Measurements from ENCODE around the gene LMBRD1. TPM values are rescaled to one million over a fixed set of nuclear protein-coding genes. Genes with fewer than 3 reads are reported as not detected.

The LMBRD1 gene
- total and polyA plus RNA-seq, 12 donors: 35.6 to 63.8 (median 46.5) TPM

DNA sequence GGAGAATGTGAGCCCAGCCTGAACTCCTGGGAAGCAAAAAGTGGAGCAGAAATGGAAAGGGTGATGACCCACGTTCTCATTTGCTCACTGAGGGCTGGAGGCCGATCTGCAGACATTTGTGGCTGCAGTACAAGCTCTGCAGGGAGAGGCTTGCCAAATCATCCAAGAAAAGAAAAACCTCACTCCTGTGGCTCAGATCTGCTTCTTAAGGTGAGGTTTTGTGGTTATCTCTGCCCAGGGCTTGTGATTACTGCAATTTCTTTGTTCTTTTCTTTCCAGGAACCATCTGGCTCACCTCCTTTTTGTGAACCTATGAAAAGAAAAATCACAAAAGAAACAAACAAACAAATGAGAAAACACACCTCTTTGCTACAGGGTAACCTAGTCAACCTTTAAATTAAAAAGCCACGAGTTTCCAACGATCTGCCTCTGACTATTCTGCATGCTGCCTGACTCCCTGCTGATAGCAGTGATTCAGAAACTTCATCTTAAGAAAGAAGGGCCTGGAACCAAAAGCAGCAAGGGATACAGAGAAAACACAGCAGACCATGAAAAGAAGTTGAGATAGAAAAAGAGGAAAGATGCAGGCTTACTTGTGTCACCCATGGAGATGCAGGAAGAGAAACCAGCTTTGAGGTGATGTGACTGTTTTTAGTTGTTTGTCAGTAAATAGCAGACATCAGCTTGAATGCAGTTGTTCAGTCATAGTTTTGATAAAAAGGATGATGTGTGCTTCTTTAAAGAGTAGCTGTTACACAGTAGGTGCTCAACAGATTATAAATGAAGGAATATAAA, 165.1 kb downstream of the LMBRD1 start:
- Histone ChIP-seq H3K27ac (no peak overlapping the region), H3K36me3 (no peaks in the 10 kb centered on the region), H3K4me3 (no peak overlapping the region), H3K4me1 (no peaks in the 10 kb centered on the region), H3K9me3 (peaks cover 0 to 12% (median 0%) of the 10 kb centered on the region in 11 donors), H3K27me3 (no peaks in the 10 kb centered on the region)
- ATAC-seq (no peak), DNase-seq (no peak)
- TF ChIP-seq, protein P1, sequence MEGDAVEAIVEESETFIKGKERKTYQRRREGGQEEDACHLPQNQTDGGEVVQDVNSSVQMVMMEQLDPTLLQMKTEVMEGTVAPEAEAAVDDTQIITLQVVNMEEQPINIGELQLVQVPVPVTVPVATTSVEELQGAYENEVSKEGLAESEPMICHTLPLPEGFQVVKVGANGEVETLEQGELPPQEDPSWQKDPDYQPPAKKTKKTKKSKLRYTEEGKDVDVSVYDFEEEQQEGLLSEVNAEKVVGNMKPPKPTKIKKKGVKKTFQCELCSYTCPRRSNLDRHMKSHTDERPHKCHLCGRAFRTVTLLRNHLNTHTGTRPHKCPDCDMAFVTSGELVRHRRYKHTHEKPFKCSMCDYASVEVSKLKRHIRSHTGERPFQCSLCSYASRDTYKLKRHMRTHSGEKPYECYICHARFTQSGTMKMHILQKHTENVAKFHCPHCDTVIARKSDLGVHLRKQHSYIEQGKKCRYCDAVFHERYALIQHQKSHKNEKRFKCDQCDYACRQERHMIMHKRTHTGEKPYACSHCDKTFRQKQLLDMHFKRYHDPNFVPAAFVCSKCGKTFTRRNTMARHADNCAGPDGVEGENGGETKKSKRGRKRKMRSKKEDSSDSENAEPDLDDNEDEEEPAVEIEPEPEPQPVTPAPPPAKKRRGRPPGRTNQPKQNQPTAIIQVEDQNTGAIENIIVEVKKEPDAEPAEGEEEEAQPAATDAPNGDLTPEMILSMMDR (IDR thresholded peaks at IDR 0.05): no peak
- intact Hi-C loops (cut with DNase I): no loop called here
- 42 to 43% methylated on average over 4 of the region's 4 CpGs for WGBS, 2 donors

DNA sequence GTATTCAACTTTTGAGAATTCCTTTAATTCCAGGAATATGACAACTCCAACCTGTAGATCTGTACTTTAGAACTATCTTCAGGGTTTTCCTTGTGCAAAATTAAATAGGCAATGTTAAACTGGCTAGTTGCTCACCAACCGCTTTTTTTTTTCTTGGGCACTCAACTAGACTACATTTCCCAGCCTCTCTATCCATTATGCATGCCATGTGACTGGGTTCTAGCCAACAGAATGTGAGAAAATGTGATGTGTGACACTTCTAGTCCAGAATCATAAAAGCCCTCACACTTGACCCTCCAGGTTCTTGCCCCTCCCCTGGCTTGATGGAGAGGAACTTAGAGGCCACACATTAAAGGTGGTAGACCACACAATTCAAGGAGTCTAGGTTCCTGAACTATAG, 166.0 kb downstream of the LMBRD1 start:
- TF ChIP-seq, protein P1 (IDR thresholded peaks at IDR 0.05): no peak
- 86 to 93% methylated on average over 1 of the region's 1 CpG for WGBS, 2 donors
- ATAC-seq (no peak), DNase-seq (no peak)
- H3K9me3 ChIP-seq: peaks cover 0 to 12% (median 0%) of the 10 kb centered on the region in 11 donors
- H3K4me1 ChIP-seq: no peaks in the 10 kb centered on the region
- no peaks in the 10 kb centered on the region for H3K36me3 ChIP-seq
- H3K27me3 ChIP-seq: no peaks in the 10 kb centered on the region
- intact Hi-C loops (cut with DNase I): no loop called here
- no peak overlapping the region for H3K4me3 ChIP-seq
- H3K27ac ChIP-seq: no peak overlapping the region

DNA sequence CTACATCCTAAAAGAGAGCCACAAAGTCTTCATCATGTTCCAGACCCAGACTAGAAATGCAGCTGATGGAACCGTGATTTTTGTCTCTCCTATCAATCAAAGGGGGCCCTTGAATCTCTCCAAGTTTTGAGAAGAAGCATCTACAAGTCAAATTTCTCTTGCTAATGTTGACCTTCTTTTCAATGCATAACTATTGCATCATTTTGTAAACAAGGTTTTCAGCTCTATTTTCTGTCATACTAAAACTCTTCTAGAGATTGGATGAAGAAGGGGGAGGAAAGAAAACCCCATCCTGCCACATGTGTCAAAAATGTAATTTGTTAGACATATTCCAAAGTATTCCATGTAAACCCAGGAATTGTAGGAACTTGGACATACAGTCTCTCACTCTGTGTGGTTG, 169.2 kb downstream of the LMBRD1 start:
- intact Hi-C loops (cut with DNase I): no loop called here
- Histone ChIP-seq H3K4me1 (no peaks in the 10 kb centered on the region), H3K36me3 (no peaks in the 10 kb centered on the region), H3K9me3 (peaks cover 0 to 12% (median 0%) of the 10 kb centered on the region in 11 donors), H3K27me3 (no peaks in the 10 kb centered on the region), H3K4me3 (no peak overlapping the region), H3K27ac (no peak overlapping the region)
- TF ChIP-seq, protein P1 (IDR thresholded peaks at IDR 0.05): no peak
- ATAC-seq (no peak), DNase-seq (no peak)
- WGBS, 2 donors: 43 to 72% methylated on average over 1 of the region's 1 CpG

DNA sequence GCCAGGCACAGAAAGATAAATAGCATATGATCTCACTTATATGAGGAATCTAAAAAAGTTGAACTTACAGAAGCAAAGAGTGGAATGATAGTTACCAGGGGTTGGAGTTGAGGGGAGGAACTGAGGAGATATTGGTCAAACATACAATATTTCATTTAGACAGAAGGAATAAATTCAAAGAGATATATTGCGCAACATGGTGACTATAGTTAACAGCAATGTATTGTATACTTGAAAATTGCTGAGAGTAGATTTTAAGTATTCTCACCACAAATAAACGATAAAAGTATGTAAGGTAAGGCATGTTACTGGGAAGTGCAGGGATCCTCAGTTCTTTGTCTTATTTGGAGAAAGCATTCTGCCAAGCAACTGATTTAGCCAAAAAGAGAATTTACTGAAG, 171.9 kb downstream of the LMBRD1 start:
- Histone ChIP-seq H3K27me3 (no peaks in the 10 kb centered on the region), H3K27ac (no peak overlapping the region), H3K4me1 (no peaks in the 10 kb centered on the region), H3K36me3 (no peaks in the 10 kb centered on the region), H3K4me3 (no peak overlapping the region), H3K9me3 (peaks cover 0 to 12% (median 0%) of the 10 kb centered on the region in 11 donors)
- 70 to 95% methylated on average over 2 of the region's 2 CpGs for WGBS, 2 donors
- DNase-seq: no peak
- TF ChIP-seq, protein P1 (IDR thresholded peaks at IDR 0.05): no peak
- ATAC-seq: no peak
- intact Hi-C loops (cut with DNase I): no loop called here

Other genes with a start within 250 kb of the LMBRD1 start
- 1 to 10 TPM in 9 of 10 donors, under 1 TPM in 1; 0.97 to 2.8 (median 2.0) TPM for gene COL19A1, start 69.5 kb upstream of the LMBRD1 start, total RNA-seq
- under 1 TPM; 0.26 to 0.59 TPM for gene COL19A1, start 69.5 kb upstream of the LMBRD1 start, polyA plus RNA-seq

Measured in heart right ventricle (tissue), 16 donors.